HTERT RPE-1 (cell line): ENCODE data around the gene CMTM7.

ENCODE experiments used
- in situ Hi-C: fragments of 300-500 bp; cut with MboI; formaldehyde crosslinking; loops from 4 replicates; pipeline ENCODE4 v1.14.3; 2020; ENCODE audit warnings: low sequenced_read_pairs

CMTM7 gene

GRCh38 chr3:32391643-32392535, at the start of gene CMTM7:
CMTM7 (plus strand) TSS chr3:32391853; CDS start chr3:32391907, 54 bp downstream.
- in situ Hi-C loops = no loop called here

- in situ Hi-C loops = no loop called here
Observed at GRCh38 chr3:32347343-32348125, 44.1 kb upstream of the CMTM7 start.

- in situ Hi-C loops = no loop called here
Observed at GRCh38 chr3:32349184-32349583, 42.5 kb upstream of the CMTM7 start.

- in situ Hi-C loops = no loop called here
Observed at GRCh38 chr3:32352563-32352962, 39.1 kb upstream of the CMTM7 start.

GRCh38 chr3:32353351-32353750, 38.3 kb upstream of the CMTM7 start:
- in situ Hi-C loops = no loop called here

GRCh38 chr3:32354362-32354778, 37.3 kb upstream of the CMTM7 start:
- in situ Hi-C loops = no loop called here

- in situ Hi-C loops = no loop called here
Observed at GRCh38 chr3:32355751-32356291, 35.8 kb upstream of the CMTM7 start.

GRCh38 chr3:32359766-32360492, 31.7 kb upstream of the CMTM7 start:
- in situ Hi-C loops = no loop called here

- in situ Hi-C loops = no loop called here
Observed at GRCh38 chr3:32360493-32360827, 31.2 kb upstream of the CMTM7 start.

GRCh38 chr3:32366638-32367397, 24.8 kb upstream of the CMTM7 start:
- in situ Hi-C loops = no loop called here

GRCh38 chr3:32367442-32367841, 24.2 kb upstream of the CMTM7 start:
- in situ Hi-C loops = no loop called here

- in situ Hi-C loops = no loop called here
Observed at GRCh38 chr3:32371461-32372212, 20.0 kb upstream of the CMTM7 start.

GRCh38 chr3:32372213-32372490, 19.5 kb upstream of the CMTM7 start:
- in situ Hi-C loops = no loop called here

GRCh38 chr3:32373276-32373675, 18.4 kb upstream of the CMTM7 start:
- in situ Hi-C loops = no loop called here

GRCh38 chr3:32373844-32374243, 17.8 kb upstream of the CMTM7 start:
- in situ Hi-C loops = no loop called here

GRCh38 chr3:32374788-32375595, 16.7 kb upstream of the CMTM7 start:
- in situ Hi-C loops = no loop called here

GRCh38 chr3:32375596-32375930, 16.1 kb upstream of the CMTM7 start:
- in situ Hi-C loops = no loop called here

GRCh38 chr3:32376115-32376514, 15.5 kb upstream of the CMTM7 start:
- in situ Hi-C loops = no loop called here

GRCh38 chr3:32379831-32380500, 11.7 kb upstream of the CMTM7 start:
- in situ Hi-C loops = no loop called here
